Astrocyte of the spinal cord (primary cell): ENCODE results near the gene GAA.

ENCODE experiments used
- DNase-seq: peaks from one replicate; pipeline ENCODE4 v3.0.0; 2011; ENCODE audit warnings: low read depth, low spot score
- H3K4me3 ChIP-seq: 2 replicates; pipeline ENCODE4 v1.5.1; 2011; ENCODE audit warnings: low read depth, mild to moderate bottlenecking, low read length, moderate library complexity
- CTCF ChIP-seq: IDR thresholded peaks from 2 replicates; pipeline ENCODE4 v1.5.1; 2012; ENCODE audit warnings: low read depth, mild to moderate bottlenecking, low read length, inconsistent platforms
- in situ Hi-C: cut with HindIII; loops from 2 replicates; pipeline ENCODE4 v1.10.0; 2017; ENCODE audit warnings: low sequenced_read_pairs

The GAA gene

GRCh38 chr17:80116276-80116920, 15.0 kb downstream of the GAA start:
- H3K4me3 ChIP-seq = no peak overlapping the region
- TF ChIP-seq CTCF = no peak
- DNase-seq = peak; percentile 3
- in situ Hi-C loops = no loop called here

DNA sequence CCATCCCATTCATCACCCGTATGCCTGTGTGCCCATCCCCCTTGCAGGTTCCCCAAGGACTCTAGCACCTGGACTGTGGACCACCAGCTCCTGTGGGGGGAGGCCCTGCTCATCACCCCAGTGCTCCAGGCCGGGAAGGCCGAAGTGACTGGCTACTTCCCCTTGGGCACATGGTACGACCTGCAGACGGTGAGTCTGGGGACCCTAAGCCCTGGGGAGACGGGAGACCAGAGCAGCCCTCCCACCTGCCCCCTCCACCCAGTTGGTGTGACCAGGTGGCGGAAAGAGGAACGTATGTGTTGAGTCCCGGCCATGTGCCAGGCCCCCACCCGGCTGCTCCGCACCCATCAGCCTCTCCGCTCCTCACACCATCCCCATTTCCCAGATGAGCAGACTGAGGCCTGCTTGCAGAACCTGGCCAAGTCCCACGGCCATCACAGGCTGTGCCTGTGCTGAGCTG, 15.6 kb downstream of the GAA start:
- DNase-seq = no peak
- TF ChIP-seq CTCF = no peak
- in situ Hi-C loops = no loop called here
- no peak overlapping the region for H3K4me3 ChIP-seq

DNA sequence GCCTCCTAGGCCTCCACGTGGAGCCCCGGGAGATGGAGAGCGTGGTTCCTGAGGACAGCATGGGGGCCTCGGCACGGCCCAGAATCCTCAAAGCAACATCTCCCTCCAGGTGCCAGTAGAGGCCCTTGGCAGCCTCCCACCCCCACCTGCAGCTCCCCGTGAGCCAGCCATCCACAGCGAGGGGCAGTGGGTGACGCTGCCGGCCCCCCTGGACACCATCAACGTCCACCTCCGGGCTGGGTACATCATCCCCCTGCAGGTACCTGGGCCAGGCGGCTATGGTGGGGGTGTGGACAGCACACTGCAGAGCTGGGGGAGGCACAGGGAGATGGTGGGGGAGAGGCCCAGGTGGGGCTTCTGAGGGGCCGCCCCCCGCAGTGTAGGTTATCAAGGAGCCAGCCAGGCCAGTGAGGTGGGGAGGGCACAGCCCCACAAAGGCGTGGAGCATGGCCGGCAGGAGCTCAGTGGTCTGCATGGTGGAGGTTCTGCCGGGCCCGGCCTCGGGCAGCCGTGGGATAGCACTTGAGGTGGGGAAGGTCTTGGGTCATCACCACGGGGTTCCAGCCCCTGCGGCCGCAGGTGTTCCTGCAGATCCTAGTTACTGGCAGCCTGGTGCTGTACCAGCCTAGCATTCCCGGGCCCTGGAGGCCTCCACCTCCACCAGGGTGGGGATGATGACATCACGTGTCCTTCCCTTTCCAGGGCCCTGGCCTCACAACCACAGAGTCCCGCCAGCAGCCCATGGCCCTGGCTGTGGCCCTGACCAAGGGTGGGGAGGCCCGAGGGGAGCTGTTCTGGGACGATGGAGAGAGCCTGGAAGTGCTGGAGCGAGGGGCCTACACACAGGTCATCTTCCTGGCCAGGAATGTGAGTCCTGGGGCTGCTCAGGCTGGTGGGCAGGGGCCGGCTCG, 16.4 kb downstream of the GAA start:
- H3K4me3 ChIP-seq = no peak overlapping the region
- no peak for DNase-seq
- in situ Hi-C loops = no loop called here
- TF ChIP-seq CTCF = no peak

DNA sequence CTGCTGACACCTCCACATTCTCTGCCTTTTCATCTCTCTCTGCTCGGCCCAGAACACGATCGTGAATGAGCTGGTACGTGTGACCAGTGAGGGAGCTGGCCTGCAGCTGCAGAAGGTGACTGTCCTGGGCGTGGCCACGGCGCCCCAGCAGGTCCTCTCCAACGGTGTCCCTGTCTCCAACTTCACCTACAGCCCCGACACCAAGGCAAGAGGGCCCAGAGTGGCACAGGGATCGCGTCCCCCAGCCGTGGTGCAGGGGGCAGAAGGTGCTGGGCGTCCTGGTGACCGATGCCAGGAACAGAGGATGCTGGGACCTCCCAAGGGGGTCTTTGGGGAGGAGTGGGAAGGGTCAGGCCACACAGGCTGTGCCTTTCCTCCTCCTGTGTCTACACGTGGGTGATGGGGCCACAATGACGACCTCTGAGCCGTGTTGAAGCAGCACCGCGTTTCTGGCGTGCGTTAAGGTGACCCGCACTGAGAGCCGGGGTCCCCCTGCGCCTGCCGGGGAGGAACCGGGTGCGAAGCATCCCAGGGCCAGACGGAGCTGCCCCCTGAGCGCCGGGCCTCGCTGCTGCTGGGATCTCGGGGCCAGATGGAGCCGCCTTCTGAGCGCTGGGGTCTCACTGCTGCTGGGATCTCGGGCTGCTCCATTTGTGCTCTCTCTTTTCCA, 17.4 kb downstream of the GAA start:
- no peak for TF ChIP-seq CTCF
- H3K4me3 ChIP-seq = no peak overlapping the region
- in situ Hi-C loops = no loop called here
- DNase-seq = no peak

- no peak for DNase-seq
- no peak overlapping the region for H3K4me3 ChIP-seq
- TF ChIP-seq CTCF = no peak
- in situ Hi-C loops = no loop called here
These were observed 17.9 kb downstream of the GAA start for GRCh38 chr17:80119271-80119791.

- no peak overlapping the region for H3K4me3 ChIP-seq
- in situ Hi-C loops = no loop called here
- TF ChIP-seq CTCF = no peak
- no peak for DNase-seq
These were observed 18.5 kb downstream of the GAA start for GRCh38 chr17:80119839-80120238.
